NCI-H187 (cell line): ENCODE data around the gene TUT4.

Experiments used
- DNase-seq, 2 experiments: peaks; one replicate each; lab custom pipeline; 2025; lab: John Stamatoyannopoulos, UW

TUT4 gene

DNA sequence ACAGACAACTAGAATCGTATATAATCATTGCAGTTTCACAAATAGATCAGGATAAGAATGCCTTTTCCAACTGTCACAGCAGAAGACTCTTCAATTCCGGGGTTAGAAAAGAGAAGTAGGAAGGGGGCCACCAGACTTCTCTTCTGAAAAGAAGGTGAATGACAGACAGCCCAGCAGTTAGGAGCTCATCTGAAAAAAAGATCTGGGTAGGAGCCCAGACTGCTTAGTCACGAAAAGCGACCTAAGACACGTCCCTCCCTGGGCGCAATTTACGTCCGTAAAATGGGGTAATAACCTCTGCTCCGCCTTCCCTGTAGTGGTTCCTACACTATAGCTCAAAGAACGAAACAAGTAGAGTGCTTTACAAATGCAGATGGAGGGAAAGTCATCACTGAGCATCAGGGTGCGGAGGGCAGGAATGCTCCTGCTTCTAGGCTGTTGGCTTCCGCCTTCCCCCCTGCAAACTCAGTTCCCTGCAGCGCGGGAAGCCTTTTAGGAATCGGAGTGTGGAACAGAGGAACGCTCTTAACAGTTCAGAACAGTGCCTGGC lies 149.3 kb downstream of the TUT4 start:
- DNase-seq, result peak; percentile 3 to 28

DNA sequence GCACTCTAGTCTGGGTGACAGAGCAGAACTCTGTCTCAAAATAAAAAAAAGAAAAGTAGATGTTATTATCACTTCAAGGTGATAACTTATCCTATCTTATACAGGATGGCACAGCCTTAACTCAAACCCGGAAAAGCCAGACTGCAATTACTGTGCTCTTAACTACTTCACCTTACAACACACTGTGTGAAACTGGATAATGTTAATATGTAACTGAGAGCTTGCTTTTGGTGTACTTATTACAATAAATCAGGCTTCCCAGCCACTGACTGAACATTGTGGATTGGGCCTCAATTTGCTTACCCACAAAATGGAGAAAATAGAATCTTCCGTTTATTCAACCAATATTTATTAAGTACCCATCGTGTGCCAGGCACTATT lies 150.0 kb downstream of the TUT4 start:
- DNase-seq, result no peak

DNA sequence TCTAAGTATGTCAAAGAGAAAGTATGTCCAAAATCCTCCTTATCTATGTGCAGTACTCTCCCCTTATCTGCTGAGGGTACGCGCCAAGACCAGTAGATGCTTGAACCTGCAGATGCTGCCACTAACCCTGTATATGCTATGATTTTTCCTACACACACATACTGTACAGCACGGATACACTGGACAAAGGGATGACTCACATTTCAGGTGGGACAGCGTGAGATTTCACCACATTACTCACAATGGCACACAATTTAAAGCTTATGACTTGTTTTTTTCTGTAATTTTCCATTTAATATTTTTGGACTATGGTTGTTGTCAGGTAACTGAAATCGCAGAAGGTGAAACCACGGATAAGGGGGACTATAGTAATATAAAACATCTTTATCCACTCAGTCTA lies 152.8 kb downstream of the TUT4 start:
- no peak for DNase-seq

DNA sequence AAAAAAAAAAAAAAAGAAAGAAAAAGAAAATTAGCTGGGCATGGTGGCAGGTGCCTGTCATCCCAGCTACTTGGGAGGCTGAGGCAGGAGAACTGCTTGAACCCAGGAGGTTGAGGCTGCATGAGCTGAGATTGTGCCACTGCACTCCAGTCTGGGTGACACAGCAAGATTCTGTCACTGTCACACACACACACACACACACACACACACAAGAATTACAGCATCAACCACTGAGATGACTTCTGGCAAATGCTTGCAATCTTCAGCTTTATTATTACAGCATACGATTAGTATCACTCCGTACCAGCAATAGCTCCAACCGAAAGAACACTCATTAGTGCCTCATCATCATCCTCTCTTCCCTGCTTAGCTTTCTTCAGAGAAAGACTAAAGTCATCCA lies 153.3 kb downstream of the TUT4 start:
- DNase-seq, result no peak

DNA sequence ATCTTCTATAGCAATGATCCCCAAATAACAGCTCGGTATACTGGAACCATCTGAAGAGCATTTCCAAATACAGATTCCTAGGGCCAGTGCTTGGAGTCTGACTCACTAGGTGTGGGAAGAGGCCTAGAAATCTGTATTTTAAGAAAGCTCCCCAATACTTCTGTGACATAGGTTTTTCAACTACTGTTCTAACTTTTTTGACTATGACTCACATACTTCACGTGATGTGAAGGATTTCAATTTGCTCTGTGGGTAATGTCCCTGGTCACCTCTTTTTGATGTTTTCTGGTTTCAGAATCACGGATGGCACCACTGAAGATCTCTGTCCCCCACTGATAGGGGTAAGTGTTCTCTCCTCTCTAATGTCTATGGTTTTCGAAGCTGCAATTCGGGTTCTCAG lies 159.7 kb downstream of the TUT4 start:
- DNase-seq, result no peak

DNA sequence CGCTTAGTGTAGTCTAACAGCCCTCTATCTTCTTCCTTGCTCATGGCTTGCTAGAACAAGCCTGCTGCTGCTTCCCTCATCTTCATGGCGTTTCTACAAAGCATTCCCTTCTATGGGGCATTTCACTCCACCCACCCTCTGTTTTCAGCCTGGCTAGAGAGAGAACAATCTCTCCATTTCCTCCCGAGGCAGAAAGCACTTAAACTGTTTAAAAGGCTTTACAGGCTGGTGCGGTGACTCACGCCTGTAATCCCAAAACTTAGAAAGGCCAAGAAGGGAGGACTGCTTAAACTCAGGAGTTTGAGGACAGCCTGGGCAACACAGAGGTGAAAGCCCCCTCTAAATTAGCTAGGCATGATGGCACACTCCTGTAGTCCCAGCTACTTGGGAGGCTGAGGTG lies 166.4 kb downstream of the TUT4 start:
- DNase-seq, result no peak

DNA sequence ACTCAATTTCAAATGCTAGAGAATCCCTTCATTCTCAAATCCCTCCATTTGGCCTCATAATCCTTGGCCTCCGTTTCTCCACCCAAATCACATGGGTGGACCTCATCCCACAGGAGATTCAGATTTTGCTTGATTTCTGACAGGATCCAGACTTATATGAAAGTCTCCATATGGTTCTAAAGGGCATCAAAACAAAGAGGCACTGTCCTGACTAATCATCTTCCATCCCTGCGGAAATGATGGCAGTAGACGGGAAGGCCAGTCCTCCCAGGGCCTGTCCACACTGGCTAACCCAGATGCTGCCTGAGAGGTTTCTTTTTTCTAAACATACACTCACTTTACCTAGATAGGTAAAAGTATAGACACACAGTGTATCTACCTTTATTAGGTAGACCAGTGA lies 167.5 kb downstream of the TUT4 start:
- no peak for DNase-seq
